PC-9 (cell line): ENCODE results near the gene FBXO24.

Source experiments
- EZH2 ChIP-seq: fragments of 200-600 bp; sonication (generic); IDR thresholded peaks from 2 replicates; pipeline ENCODE4 v1.8.0; 2017; ENCODE audit warnings: antibody characterized with exemption, low read depth
- TF ChIP-seq, protein P1 (sequence below): fragments of 200-600 bp; sonication (generic); conservative IDR thresholded peaks from 2 replicates; pipeline ENCODE4 v1.6.1; 2017; ENCODE audit warnings: mixed run types, antibody characterized with exemption, mild to moderate bottlenecking, moderate library complexity

- TF ChIP-seq, protein P1, sequence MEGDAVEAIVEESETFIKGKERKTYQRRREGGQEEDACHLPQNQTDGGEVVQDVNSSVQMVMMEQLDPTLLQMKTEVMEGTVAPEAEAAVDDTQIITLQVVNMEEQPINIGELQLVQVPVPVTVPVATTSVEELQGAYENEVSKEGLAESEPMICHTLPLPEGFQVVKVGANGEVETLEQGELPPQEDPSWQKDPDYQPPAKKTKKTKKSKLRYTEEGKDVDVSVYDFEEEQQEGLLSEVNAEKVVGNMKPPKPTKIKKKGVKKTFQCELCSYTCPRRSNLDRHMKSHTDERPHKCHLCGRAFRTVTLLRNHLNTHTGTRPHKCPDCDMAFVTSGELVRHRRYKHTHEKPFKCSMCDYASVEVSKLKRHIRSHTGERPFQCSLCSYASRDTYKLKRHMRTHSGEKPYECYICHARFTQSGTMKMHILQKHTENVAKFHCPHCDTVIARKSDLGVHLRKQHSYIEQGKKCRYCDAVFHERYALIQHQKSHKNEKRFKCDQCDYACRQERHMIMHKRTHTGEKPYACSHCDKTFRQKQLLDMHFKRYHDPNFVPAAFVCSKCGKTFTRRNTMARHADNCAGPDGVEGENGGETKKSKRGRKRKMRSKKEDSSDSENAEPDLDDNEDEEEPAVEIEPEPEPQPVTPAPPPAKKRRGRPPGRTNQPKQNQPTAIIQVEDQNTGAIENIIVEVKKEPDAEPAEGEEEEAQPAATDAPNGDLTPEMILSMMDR, result no peak
- no peak for TF ChIP-seq EZH2
Observed at GRCh38 chr7:100591596-100591995, 5.5 kb downstream of the FBXO24 start.
